Measurements from ENCODE around the gene POLDIP3.

POLDIP3 gene

DNA sequence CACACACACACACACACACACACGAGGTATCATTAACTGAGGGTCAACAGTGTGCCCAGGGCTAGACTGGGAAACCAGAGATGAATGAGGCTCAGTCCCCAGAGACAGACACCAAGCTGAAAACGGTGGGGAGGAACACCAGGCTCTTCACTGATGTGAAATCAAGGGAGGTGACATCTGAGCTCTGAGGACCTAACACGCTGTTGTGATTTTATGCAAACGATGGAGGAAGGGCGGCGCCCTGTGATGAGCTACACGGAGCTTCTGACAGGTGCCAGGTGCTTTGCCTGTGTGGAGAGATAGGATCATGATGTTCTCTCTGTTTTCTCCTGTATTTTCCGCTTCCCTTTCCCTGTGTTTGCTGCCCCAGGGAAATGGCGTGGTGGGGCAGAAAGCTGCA lies 41.0 kb upstream of the POLDIP3 start:
- H3K4me3 ChIP-seq (ENCODE audit: low read length, poor library complexity, severe bottlenecking), result no peak overlapping the region
- no peak overlapping the region for H2AFZ ChIP-seq (ENCODE audit: low read length)
- H3F3A ChIP-seq (ENCODE audit: low read depth), result no peaks in the 10 kb centered on the region
- no peaks in the 10 kb centered on the region for H3K36me3 ChIP-seq (ENCODE audit: insufficient read depth, low read length)
- H3K9ac ChIP-seq (ENCODE audit: low read depth, low read length, poor library complexity, severe bottlenecking), result no peak overlapping the region
- H3K9me3 ChIP-seq (ENCODE audit: insufficient read depth, low read depth, low read length), result no peaks in the 10 kb centered on the region
- H4K20me1 ChIP-seq (ENCODE audit: insufficient read depth, low read length, poor library complexity, severe bottlenecking), result no peaks in the 10 kb centered on the region
- TF ChIP-seq EZH2phosphoT487 (IDR thresholded peaks at IDR 0.05; ENCODE audit: borderline replicate concordance) (no peak), CTCF (conservative IDR thresholded peaks at IDR 0.05; ENCODE audit: low read length) (no peak)
- no peaks in the 10 kb centered on the region for H3K9me2 ChIP-seq (replicated peaks; ENCODE audit: low read depth, low read length)
- H3K4me1 ChIP-seq (ENCODE audit: insufficient read depth, low read length, poor library complexity, severe bottlenecking), result no peaks in the 10 kb centered on the region
- no peak overlapping the region for H3K4me2 ChIP-seq (ENCODE audit: low read depth, low read length, poor library complexity, severe bottlenecking)
- no peaks in the 10 kb centered on the region for H3K79me2 ChIP-seq (ENCODE audit: insufficient read depth, low read length)
- H3K27me3 ChIP-seq (ENCODE audit: insufficient read depth, low read length, poor library complexity, severe bottlenecking), result no peaks in the 10 kb centered on the region

DNA sequence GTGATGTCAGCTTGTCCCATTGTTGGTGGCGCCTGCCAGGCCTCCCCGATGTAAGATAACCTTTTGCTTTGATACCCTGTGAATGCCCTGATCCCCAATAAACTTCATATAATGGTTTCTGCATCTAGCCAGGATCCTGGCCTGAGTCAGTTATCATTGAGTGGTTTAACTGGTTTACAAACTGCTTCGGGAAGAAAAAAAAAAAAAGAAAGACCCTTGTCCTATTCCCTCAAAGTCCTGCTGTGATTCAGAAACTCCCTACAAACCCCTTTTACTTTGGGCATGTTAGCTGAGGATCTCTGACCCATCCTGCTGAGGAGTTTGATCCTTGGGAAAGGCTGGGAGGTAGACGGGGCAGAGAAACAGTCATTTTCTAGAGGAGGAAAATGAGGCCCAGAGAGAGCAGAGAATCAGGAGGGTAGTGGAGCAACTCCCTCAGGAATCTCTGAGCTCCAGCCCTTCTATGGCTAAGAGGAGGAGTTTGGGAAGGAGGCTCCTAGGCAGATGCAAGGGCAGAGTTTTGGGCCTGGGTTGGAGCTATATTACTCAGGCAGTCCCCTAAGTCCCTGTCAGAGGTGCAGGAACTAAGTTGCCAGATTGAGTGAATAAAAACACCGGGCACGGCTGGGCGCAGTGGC lies 39.9 kb upstream of the POLDIP3 start:
- Histone ChIP-seq H4K20me1 (ENCODE audit: insufficient read depth, low read length, poor library complexity, severe bottlenecking) (no peaks in the 10 kb centered on the region), H3K4me1 (ENCODE audit: insufficient read depth, low read length, poor library complexity, severe bottlenecking) (no peaks in the 10 kb centered on the region), H3F3A (ENCODE audit: low read depth) (no peaks in the 10 kb centered on the region), H3K36me3 (ENCODE audit: insufficient read depth, low read length) (no peaks in the 10 kb centered on the region), H3K79me2 (ENCODE audit: insufficient read depth, low read length) (no peaks in the 10 kb centered on the region), H3K9me2 (replicated peaks; ENCODE audit: low read depth, low read length) (no peaks in the 10 kb centered on the region), H3K9ac (ENCODE audit: low read depth, low read length, poor library complexity, severe bottlenecking) (no peak overlapping the region), H2AFZ (ENCODE audit: low read length) (no peak overlapping the region), H3K9me3 (ENCODE audit: insufficient read depth, low read depth, low read length) (no peaks in the 10 kb centered on the region), H3K4me2 (ENCODE audit: low read depth, low read length, poor library complexity, severe bottlenecking) (no peak overlapping the region), H3K27me3 (ENCODE audit: insufficient read depth, low read length, poor library complexity, severe bottlenecking) (no peaks in the 10 kb centered on the region), H3K4me3 (ENCODE audit: low read length, poor library complexity, severe bottlenecking) (no peak overlapping the region)
- TF ChIP-seq CTCF (conservative IDR thresholded peaks at IDR 0.05; ENCODE audit: low read length) (no peak), EZH2phosphoT487 (IDR thresholded peaks at IDR 0.05; ENCODE audit: borderline replicate concordance) (no peak)

- no peak overlapping the region for H3K4me3 ChIP-seq (ENCODE audit: low read length, poor library complexity, severe bottlenecking)
- no peak overlapping the region for H3K4me2 ChIP-seq (ENCODE audit: low read depth, low read length, poor library complexity, severe bottlenecking)
- no peak overlapping the region for H3K9ac ChIP-seq (ENCODE audit: low read depth, low read length, poor library complexity, severe bottlenecking)
- no peaks in the 10 kb centered on the region for H3K36me3 ChIP-seq (ENCODE audit: insufficient read depth, low read length)
- no peaks in the 10 kb centered on the region for H3K4me1 ChIP-seq (ENCODE audit: insufficient read depth, low read length, poor library complexity, severe bottlenecking)
- no peaks in the 10 kb centered on the region for H3K27me3 ChIP-seq (ENCODE audit: insufficient read depth, low read length, poor library complexity, severe bottlenecking)
- H2AFZ ChIP-seq (ENCODE audit: low read length), result no peak overlapping the region
- no peaks in the 10 kb centered on the region for H3F3A ChIP-seq (ENCODE audit: low read depth)
- no peaks in the 10 kb centered on the region for H3K9me3 ChIP-seq (ENCODE audit: insufficient read depth, low read depth, low read length)
- H3K79me2 ChIP-seq (ENCODE audit: insufficient read depth, low read length), result no peaks in the 10 kb centered on the region
- no peak for TF ChIP-seq CTCF (conservative IDR thresholded peaks at IDR 0.05; ENCODE audit: low read length)
- no peak for TF ChIP-seq EZH2phosphoT487 (IDR thresholded peaks at IDR 0.05; ENCODE audit: borderline replicate concordance)
- H4K20me1 ChIP-seq (ENCODE audit: insufficient read depth, low read length, poor library complexity, severe bottlenecking), result no peaks in the 10 kb centered on the region
- no peaks in the 10 kb centered on the region for H3K9me2 ChIP-seq (replicated peaks; ENCODE audit: low read depth, low read length)
Observed at GRCh38 chr22:42653999-42654398, 39.3 kb upstream of the POLDIP3 start.

All from Loucy (cell line).